NCI-H2107 treated with DMSO at 0.1 percent for 48 hours (cell line): ENCODE results near the gene CNTLN.
"Not testable (repeated sequence)": the region's sequence is repeated elsewhere in the genome, so short reads cannot be mapped to it uniquely, and the experiment has no call there.

Experiments
- DNase-seq: peaks from one replicate; lab custom pipeline; 2025; ENCODE audit not compliant: unreplicated experiment; lab: John Stamatoyannopoulos, UW

CNTLN gene

GRCh38 chr9:17185481-17186029 lies 50.7 kb downstream of the CNTLN start:
- DNase-seq, result no peak

- DNase-seq, result no peak
These were observed 56.2 kb downstream of the CNTLN start for GRCh38 chr9:17191082-17191481.

GRCh38 chr9:17204611-17205152 lies 69.8 kb downstream of the CNTLN start:
- no peak for DNase-seq

DNA sequence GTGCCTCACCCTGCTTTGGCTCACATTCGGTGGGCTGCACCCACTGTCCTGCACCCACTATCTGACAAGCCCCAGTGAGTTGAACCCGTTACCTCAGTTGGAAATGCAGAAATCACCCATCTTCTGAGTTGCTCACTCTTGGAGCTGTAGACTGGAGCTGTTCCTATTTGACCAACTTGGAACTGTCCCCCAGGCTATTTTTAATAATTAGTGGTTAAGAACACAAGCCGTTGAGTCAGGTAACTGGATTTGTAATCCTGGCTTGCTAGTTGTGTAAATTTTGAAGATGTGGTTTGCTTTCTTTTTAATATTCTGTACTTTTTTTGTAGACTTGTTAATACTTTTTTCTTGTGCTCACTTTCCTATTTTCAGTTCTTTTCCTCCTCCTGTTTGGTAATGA lies 81.2 kb downstream of the CNTLN start:
- DNase-seq, result no peak

DNA sequence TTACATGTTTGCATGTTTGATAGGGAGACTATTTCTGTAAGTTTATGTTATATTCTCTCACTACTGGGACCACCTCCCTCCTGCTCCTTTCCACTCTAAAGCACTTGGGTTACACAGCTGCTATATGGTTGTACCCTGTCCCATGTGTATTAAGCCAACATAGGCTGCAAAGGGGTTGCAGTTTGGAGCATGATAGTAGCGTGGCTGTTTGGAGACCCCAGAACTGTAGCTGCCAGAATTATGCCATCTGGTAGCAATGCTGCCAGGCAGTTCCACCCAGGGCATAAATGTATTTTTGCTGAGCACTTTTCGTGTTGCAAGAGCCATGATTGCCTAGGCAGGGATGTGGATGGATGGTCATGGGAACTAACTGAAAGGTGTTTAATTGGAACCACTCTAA lies 81.8 kb downstream of the CNTLN start:
- DNase-seq, result no peak

DNA sequence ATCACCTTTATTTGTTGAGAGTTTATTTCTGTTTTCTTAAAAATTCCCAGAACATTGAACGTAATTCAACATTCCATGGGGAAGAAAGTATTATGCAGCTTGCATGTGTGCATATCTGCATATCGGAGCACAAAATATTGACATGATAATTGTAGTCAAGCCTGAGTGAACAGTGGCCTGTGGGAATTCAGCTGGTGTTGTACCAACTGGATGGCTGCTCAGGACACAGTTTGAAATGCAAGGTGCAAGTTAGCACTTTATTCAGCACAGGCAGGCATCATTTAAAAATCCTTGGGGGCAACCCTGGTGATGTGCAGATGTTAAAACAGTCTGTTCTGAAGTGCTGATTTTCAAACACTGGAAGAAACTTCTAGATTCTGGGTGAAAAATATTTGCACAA lies 82.4 kb downstream of the CNTLN start:
- DNase-seq, result no peak

GRCh38 chr9:17219261-17219660 lies 84.4 kb downstream of the CNTLN start:
- DNase-seq, result no peak

DNA sequence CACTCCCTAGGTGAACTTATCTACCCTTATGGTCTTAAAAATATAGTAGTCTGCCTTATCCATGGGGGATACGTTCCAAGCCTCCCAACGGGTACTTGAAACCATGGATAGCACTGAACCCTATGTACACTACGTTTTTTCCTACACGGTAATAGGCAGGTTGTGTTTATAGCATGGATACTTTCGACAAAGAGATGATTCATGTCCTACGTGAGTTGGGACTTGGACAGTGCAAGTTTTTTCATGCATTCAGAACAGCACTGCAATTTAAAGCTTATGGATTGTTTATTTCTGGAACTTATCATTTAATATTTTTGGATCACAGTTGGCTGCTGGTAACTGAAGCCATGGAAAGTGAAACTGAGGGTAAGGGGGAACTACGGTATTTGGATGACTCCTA lies 88.1 kb downstream of the CNTLN start:
- DNase-seq, result no peak

GRCh38 chr9:17225407-17225806 lies 90.6 kb downstream of the CNTLN start:
- no peak for DNase-seq

- DNase-seq, result no peak
These were observed 95.2 kb downstream of the CNTLN start for GRCh38 chr9:17229945-17230560.

GRCh38 chr9:17230646-17231045 lies 95.8 kb downstream of the CNTLN start:
- DNase-seq, result no peak

- DNase-seq, result no peak
These were observed 101.3 kb downstream of the CNTLN start for GRCh38 chr9:17236147-17236546.

DNA sequence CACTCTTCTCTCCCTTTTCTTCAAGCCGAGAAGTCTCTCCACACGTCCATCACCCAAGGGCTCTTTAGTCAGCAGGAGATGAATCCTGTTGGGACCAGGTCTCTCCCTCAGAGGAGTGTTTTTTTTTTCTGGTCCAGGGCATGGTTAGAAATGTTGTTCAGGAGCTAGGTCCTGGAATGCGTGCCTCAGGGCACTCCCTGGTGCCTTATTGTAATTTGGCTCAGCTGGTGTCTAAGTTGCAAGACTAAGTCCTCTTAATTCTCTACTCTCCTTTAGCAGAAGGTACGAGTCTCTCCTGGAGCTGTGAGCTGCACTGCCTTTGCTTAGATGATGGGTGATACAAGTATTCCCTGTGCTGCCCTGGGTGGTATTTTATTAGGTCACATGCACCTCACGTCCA lies 111.9 kb downstream of the CNTLN start:
- DNase-seq, result no peak

DNA sequence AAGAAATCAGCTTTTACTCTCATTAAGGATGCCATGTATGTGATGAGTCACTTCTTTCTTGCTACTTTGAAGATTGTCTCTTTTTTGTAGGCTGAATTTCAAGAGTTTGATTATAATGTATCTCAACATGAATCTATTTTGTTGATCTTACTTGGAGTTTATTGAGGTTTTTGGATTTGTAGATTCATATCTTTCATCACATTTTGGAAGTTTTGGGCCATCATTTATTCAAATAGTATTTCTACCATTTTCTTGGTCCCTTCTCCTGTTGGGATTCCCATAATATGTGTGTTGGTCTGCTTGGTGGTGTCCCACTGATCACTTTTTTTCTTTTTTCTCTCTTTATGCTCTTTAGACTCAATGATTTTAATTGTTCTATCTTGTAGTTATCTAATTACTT lies 116.3 kb downstream of the CNTLN start:
- DNase-seq, result no peak

- DNase-seq, result not testable (repeated sequence)
These were observed 133.8 kb downstream of the CNTLN start for GRCh38 chr9:17268531-17269188.

GRCh38 chr9:17269799-17270198 lies 135.0 kb downstream of the CNTLN start:
- no peak for DNase-seq

- DNase-seq, result no peak
These were observed 137.7 kb downstream of the CNTLN start for GRCh38 chr9:17272536-17272935.

GRCh38 chr9:17280350-17281012 lies 145.6 kb downstream of the CNTLN start:
- no peak for DNase-seq

DNA sequence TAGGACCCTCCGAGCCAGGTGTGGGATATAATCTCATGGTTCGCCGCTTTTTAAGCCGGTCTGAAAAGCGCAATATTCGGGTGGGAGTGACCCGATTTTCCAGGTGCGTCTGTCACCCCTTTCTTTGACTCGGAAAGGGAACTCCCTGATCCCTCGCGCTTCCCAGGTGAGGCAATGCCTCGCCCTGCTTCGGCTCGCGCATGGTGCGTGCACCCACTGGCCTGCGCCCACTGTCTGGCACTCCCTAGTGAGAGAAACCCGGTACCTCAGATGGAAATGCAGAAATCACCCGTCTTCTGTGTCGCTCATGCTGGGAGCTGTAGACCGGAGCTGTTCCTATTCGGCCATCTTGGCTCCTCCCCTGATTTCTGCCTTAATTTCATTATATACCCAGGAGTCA lies 155.8 kb downstream of the CNTLN start:
- DNase-seq, result not testable (repeated sequence)

- DNase-seq, result no peak
These were observed 156.9 kb downstream of the CNTLN start for GRCh38 chr9:17291766-17292165.

- DNase-seq, result no peak
These were observed 158.8 kb downstream of the CNTLN start for GRCh38 chr9:17293685-17294084.
